NCI-H748 (cell line): ENCODE data around the gene HSP90AA1.
"Not testable (repeated sequence)": the region's sequence is repeated elsewhere in the genome, so short reads cannot be mapped to it uniquely, and the experiment has no call there.

Experiments used
- DNase-seq: peaks from one replicate; lab custom pipeline; 2025; ENCODE audit not compliant: unreplicated experiment; lab: John Stamatoyannopoulos, UW

Gene HSP90AA1

DNA sequence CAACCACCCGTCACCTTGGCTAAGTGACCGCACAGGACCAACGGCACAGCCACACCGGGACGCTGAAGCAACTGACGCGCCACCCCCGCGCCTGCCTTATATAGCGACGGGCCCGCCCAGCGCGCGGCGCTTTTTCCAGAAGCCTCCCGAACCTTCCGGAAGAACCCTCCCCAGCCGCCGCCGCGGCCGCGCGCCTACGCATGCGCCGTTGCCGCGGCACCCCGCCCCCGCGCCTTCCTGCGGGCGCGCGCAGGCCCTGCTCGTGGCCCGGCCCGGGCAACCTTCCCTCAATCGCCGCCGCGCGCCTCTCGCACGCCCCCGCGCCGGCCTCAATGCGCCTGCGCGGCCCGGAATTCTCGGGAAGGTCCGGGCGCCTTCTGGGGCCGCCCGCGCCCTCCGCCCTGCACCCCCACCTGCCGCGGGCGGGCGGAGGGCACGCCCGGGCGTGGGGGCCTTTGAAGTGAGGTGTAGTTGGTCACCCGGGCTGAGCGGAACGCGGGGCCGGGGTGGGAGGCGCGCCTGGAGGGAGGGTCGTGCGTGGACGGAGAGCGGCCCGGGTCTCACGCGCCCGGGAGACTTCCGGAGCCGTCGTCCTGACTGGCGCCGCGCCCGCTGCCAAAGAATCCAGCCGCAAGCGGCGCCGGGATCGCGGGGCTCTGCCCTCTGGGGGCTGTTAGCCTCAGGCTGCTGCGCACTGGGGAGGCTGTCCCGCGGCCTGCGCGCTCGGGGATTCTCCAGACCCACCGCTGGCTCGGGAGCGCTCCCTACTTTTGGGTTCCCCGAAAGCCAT lies at the start of gene HSP90AA1:
Gene HSP90AA1 (minus strand): TSS at position 73 of the 790 bp plus-strand sequence. CDS start 666 bp downstream, outside the sequence.
- DNase-seq = peak; percentile 97

GRCh38 chr14:102135456-102135855 lies 48.6 kb upstream of the HSP90AA1 start:
- DNase-seq = not testable (repeated sequence)

GRCh38 chr14:102134719-102135118 lies 47.9 kb upstream of the HSP90AA1 start:
- DNase-seq = not testable (repeated sequence)

GRCh38 chr14:102134021-102134420 lies 47.2 kb upstream of the HSP90AA1 start:
- not testable (repeated sequence) for DNase-seq

GRCh38 chr14:102131741-102132140 lies 44.9 kb upstream of the HSP90AA1 start:
- no peak for DNase-seq

GRCh38 chr14:102126807-102127455 lies 40.1 kb upstream of the HSP90AA1 start:
- no peak for DNase-seq

GRCh38 chr14:102125546-102125945 lies 38.7 kb upstream of the HSP90AA1 start:
- DNase-seq = no peak

- DNase-seq = no peak
Measured at GRCh38 chr14:102124419-102124818, 37.6 kb upstream of the HSP90AA1 start.

DNA sequence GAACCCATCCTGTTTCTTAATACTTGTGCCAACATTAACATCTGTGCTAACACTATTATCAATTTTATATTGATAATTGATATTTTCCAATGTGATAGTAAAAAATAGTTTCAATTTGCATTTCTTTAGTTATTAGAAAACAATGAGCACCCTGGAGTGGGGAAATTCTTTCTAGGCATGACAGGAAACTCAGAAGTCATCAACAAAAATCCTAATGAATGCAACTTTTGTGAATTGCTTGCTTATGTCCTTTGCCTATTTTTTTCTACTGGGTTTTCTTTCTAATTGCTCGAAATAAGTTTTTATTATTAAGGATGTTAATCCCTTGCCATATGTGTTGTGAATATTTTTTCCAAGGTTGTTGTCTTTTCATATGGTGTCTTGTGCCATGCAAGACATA lies 34.7 kb upstream of the HSP90AA1 start:
- no peak for DNase-seq

DNA sequence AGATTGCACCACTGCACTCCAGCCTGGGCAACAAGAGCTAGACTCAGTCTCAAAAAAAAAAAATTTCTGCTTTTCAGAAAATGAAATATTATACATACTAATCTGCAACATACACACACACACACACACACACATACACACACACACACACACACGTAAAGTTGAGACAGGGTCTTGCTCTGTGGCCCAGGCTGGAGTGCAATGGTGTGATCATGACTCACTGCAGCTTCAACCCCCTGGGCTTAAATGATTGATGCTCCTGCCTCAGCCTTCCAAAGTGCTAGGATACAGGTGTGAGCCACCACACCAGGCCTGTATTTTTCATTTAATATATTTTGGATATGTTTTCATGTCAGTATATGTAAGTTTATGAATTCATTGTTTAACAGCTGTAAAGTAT lies 34.0 kb upstream of the HSP90AA1 start:
- DNase-seq = no peak

GRCh38 chr14:102117852-102118251 lies 31.0 kb upstream of the HSP90AA1 start:
- DNase-seq = no peak

- DNase-seq = no peak
Measured at GRCh38 chr14:102116361-102117180, 29.7 kb upstream of the HSP90AA1 start.

DNA sequence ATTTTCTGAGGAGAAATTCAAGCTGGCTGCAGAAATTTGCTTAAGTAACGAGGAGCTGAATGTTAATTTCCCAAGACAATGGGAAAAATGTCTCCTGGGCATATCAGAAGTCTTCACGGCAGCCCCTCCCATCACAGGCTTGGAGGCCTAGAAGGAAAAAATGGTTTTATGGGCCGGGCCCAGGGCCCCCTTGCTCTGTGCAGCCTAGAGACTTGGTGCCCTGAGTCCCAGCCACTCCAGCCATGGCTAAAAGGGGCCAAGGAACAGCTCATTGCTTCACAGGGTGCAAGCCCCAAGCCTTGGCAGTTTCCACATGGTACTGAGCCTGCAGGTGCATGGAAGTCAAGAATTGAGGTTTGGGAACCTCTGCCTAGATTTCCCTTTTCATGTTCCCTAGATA lies 24.3 kb upstream of the HSP90AA1 start:
- no peak for DNase-seq

DNA sequence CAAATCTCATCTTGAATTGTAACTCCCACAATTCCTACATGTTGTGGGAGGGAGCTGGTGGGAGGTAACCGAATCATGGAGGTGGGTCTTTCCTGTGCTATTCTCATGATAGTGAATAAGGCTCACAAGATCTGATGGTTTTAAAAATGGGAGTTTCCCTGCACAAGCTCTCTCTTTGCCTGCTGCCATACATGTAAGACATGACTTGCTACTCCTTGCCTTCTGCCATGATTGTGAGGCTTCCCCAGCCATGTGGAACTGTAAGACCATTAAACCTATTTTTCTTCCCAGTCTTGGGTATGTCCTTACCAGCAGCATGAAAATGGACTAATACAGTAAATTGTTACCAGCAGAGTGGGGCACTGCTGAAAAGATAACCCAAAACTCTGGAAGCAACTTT lies 22.5 kb upstream of the HSP90AA1 start:
- DNase-seq = not testable (repeated sequence)

GRCh38 chr14:102105369-102105768 lies 18.5 kb upstream of the HSP90AA1 start:
- DNase-seq = no peak

GRCh38 chr14:102103062-102103695 lies 16.3 kb upstream of the HSP90AA1 start:
- DNase-seq = no peak

- peak; percentile 49 for DNase-seq
Measured at GRCh38 chr14:102097441-102098135, 10.7 kb upstream of the HSP90AA1 start.

- DNase-seq = peak; percentile 81
Measured at GRCh38 chr14:102096569-102097188, 9.8 kb upstream of the HSP90AA1 start.

DNA sequence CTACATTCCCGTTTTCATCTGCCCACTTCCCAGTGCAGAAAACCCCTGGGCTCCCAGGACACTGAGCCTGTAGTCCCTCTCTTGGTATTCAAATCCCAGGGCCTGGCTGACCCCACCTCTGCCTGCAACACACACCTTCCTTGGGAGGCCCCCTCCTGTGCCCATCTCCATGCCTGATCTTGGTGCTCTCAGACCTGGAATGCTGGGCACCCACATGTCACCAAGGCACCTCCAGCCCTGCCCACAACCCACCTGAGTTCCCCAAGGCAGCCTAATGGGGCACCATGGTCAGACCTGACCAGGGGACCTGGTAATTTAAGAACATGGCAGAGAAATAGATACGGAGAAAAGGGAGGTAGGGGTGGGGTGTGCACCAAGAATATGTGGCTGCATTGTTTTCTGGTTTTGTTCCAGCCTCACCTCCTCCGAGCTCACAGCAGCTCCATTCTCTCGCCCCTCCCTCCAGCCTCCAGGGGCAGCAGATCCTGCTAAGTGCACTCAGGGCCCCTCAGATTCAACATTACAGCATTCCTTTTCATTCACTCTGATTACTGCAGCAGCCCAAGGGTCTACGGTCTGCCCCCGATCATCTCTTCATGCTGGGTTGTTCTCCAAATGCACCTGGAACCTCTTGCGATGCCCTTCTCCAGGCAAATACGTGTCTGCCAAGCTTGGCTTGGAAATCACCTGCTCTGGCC lies 9.2 kb upstream of the HSP90AA1 start:
- DNase-seq = no peak
